GM19099 (cell line): Measurements from ENCODE around the gene MINDY4.

Experiments used
- POLR2A ChIP-seq: IDR thresholded peaks from 3 replicates; pipeline ENCODE4 v1.6.1; 2011; ENCODE audit warnings: low read depth; ENCODE audit not compliant: insufficient read length; ENCODE audit errors: extremely low read depth

MINDY4 gene

GRCh38 chr7:30826181-30826580 lies 55.0 kb downstream of the MINDY4 start:
- TF ChIP-seq POLR2A: no peak

GRCh38 chr7:30828591-30828990 lies 57.4 kb downstream of the MINDY4 start:
- no peak for TF ChIP-seq POLR2A

GRCh38 chr7:30829471-30829870 lies 58.3 kb downstream of the MINDY4 start:
- no peak for TF ChIP-seq POLR2A

- no peak for TF ChIP-seq POLR2A
Measured at GRCh38 chr7:30831227-30831626, 60.0 kb downstream of the MINDY4 start.

- no peak for TF ChIP-seq POLR2A
Measured at GRCh38 chr7:30831936-30832335, 60.7 kb downstream of the MINDY4 start.

- TF ChIP-seq POLR2A: no peak
Measured at GRCh38 chr7:30835396-30835915, 64.2 kb downstream of the MINDY4 start.

GRCh38 chr7:30836991-30837390 lies 65.8 kb downstream of the MINDY4 start:
- no peak for TF ChIP-seq POLR2A

- no peak for TF ChIP-seq POLR2A
Measured at GRCh38 chr7:30837581-30837980, 66.4 kb downstream of the MINDY4 start.

- no peak for TF ChIP-seq POLR2A
Measured at GRCh38 chr7:30838008-30838407, 66.8 kb downstream of the MINDY4 start.

GRCh38 chr7:30840141-30841024 lies 69.2 kb downstream of the MINDY4 start:
- no peak for TF ChIP-seq POLR2A

- no peak for TF ChIP-seq POLR2A
Measured at GRCh38 chr7:30841025-30841735, 70.0 kb downstream of the MINDY4 start.

- TF ChIP-seq POLR2A: no peak
Measured at GRCh38 chr7:30841801-30842541, 70.8 kb downstream of the MINDY4 start.

- no peak for TF ChIP-seq POLR2A
Measured at GRCh38 chr7:30842542-30843451, 71.6 kb downstream of the MINDY4 start.
